ENCODE data around the gene SCRN2.
A peak's percentile ranks its signal among the peaks of the same experiment; 100 is the strongest.

The SCRN2 gene

DNA sequence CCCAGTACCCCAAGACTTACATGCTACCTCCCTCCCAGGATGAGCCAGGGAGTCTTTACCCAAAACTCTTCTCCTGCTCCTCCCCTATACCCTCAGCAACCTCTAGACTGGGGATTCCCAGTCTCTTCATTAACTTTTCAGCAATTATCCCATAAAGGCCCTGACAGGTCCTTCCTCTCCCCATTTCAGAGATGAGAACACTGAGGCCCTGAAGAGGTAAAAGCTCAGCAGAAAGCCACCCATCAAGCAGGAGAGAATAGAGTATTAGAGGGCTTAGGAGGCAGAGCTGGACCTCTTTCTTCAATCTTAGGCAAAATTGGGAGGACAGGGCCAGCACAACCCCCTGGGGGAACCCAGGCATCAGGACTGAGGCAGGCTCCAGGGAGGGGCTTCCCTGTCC, 15.8 kb upstream of the SCRN2 start:
- Histone ChIP-seq H3K4ac (ENCODE audit: low read depth, low read length) (no peak overlapping the region), H2BK120ac (ENCODE audit: low read depth, low read length) (no peak overlapping the region), H2AK5ac (ENCODE audit: low read length) (peak overlapping the region; percentile 27), H3K23ac (ENCODE audit: low read length) (no peak overlapping the region), H3K9ac (ENCODE audit: low read length) (no peak overlapping the region), H3K4me1 (ENCODE audit: control insufficient read depth, low read depth, low read length) (peaks cover 32% of the 10 kb centered on the region), H3K4me3 (ENCODE audit: low read length) (no peak overlapping the region), H4K5ac (ENCODE audit: low read length) (no peak overlapping the region), H3K56ac (ENCODE audit: low read length) (peak overlapping the region; percentile 58), H3K4me2 (ENCODE audit: low read length) (no peak overlapping the region), H3K27ac (ENCODE audit: low read depth, low read length) (no peak overlapping the region), H3K79me1 (ENCODE audit: low read length) (no peaks in the 10 kb centered on the region), H3K36me3 (ENCODE audit: control insufficient read depth, insufficient read depth, low read length) (no peaks in the 10 kb centered on the region), H2BK15ac (replicated peaks; ENCODE audit: low read depth) (no peak overlapping the region), H3K27me3 (ENCODE audit: insufficient read depth, low read length, poor library complexity) (peaks cover 16% of the 10 kb centered on the region), H4K8ac (ENCODE audit: low read depth, low read length) (no peak overlapping the region), H3K79me2 (ENCODE audit: control insufficient read depth, insufficient read depth, low read length) (no peaks in the 10 kb centered on the region), H2BK5ac (ENCODE audit: low read length) (no peak overlapping the region), H3K18ac (ENCODE audit: low read length) (peak overlapping the region; percentile 20)
- no peak for DNase-seq

DNA sequence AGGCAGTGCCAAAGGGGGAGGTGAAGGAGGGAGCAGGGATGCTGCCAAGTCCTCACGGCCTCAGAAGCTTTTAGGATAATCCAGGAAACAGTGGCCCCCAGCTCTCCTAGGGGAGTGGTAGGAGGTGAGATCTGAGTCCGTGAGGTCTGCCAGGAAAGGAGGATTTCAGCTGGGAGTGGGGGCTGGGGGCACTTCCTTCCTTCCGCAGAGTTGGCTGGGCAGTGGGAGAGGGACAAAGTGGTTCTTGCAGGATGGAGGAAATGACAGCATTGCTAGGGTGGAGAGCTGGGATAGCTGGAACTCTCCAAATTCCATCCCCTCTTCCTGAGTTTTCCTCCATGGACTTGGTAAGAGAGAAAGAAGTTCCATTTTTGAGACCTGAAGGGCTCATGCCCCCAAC, 14.7 kb upstream of the SCRN2 start:
- peaks cover 16% of the 10 kb centered on the region for H3K27me3 ChIP-seq (ENCODE audit: insufficient read depth, low read length, poor library complexity)
- no peak overlapping the region for H3K27ac ChIP-seq (ENCODE audit: low read depth, low read length)
- H2AK5ac ChIP-seq (ENCODE audit: low read length), result no peak overlapping the region
- DNase-seq, result peak; percentile 67
- peak overlapping the region; percentile 49 for H3K56ac ChIP-seq (ENCODE audit: low read length)
- no peak overlapping the region for H4K8ac ChIP-seq (ENCODE audit: low read depth, low read length)
- H2BK15ac ChIP-seq (replicated peaks; ENCODE audit: low read depth), result no peak overlapping the region
- H3K9ac ChIP-seq (ENCODE audit: low read length), result no peak overlapping the region
- no peak overlapping the region for H3K4me3 ChIP-seq (ENCODE audit: low read length)
- H3K18ac ChIP-seq (ENCODE audit: low read length), result peak overlapping the region; percentile 28
- H4K5ac ChIP-seq (ENCODE audit: low read length), result no peak overlapping the region
- H3K79me1 ChIP-seq (ENCODE audit: low read length), result no peaks in the 10 kb centered on the region
- H3K23ac ChIP-seq (ENCODE audit: low read length), result no peak overlapping the region
- H3K36me3 ChIP-seq (ENCODE audit: control insufficient read depth, insufficient read depth, low read length), result no peaks in the 10 kb centered on the region
- H2BK5ac ChIP-seq (ENCODE audit: low read length), result no peak overlapping the region
- no CpG with 5 or more reads among the region's 3 CpGs for WGBS (ENCODE audit: extremely low coverage, insufficient coverage, low lambda C conversion rate)
- H2BK120ac ChIP-seq (ENCODE audit: low read depth, low read length), result no peak overlapping the region
- no peak overlapping the region for H3K4me2 ChIP-seq (ENCODE audit: low read length)
- no peaks in the 10 kb centered on the region for H3K79me2 ChIP-seq (ENCODE audit: control insufficient read depth, insufficient read depth, low read length)
- no peak overlapping the region for H3K4ac ChIP-seq (ENCODE audit: low read depth, low read length)
- peaks cover 32% of the 10 kb centered on the region for H3K4me1 ChIP-seq (ENCODE audit: control insufficient read depth, low read depth, low read length)

DNA sequence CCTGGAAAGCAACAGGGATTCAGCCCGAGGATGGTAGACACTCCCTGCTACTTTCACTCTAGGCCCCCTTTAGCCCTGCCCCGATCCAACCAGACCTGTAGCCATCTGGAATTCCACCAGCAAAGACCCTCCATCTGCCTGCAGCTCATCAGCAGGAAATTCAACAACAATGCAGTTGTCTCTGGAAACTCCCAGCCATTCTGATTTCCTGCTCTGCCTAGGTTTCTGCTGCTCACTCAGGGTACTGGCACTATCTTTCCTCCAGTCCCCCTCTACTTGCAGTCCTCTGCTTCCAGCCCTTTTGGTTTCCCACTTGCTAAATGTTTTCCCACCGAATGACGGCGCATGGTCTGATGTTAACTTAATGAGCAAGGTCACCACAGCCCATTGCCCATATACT, 12.5 kb upstream of the SCRN2 start:
- H3K4me2 ChIP-seq (ENCODE audit: low read length), result no peak overlapping the region
- H3K27me3 ChIP-seq (ENCODE audit: insufficient read depth, low read length, poor library complexity), result peaks cover 16% of the 10 kb centered on the region
- no peak overlapping the region for H2BK120ac ChIP-seq (ENCODE audit: low read depth, low read length)
- H3K79me2 ChIP-seq (ENCODE audit: control insufficient read depth, insufficient read depth, low read length), result peaks cover 9% of the 10 kb centered on the region
- H3K4me3 ChIP-seq (ENCODE audit: low read length), result no peak overlapping the region
- H3K27ac ChIP-seq (ENCODE audit: low read depth, low read length), result no peak overlapping the region
- H3K36me3 ChIP-seq (ENCODE audit: control insufficient read depth, insufficient read depth, low read length), result no peaks in the 10 kb centered on the region
- H2AK5ac ChIP-seq (ENCODE audit: low read length), result no peak overlapping the region
- H3K18ac ChIP-seq (ENCODE audit: low read length), result no peak overlapping the region
- peaks cover 30% of the 10 kb centered on the region for H3K4me1 ChIP-seq (ENCODE audit: control insufficient read depth, low read depth, low read length)
- H3K4ac ChIP-seq (ENCODE audit: low read depth, low read length), result no peak overlapping the region
- H3K9ac ChIP-seq (ENCODE audit: low read length), result peak overlapping the region; percentile 2
- H2BK5ac ChIP-seq (ENCODE audit: low read length), result no peak overlapping the region
- H4K5ac ChIP-seq (ENCODE audit: low read length), result no peak overlapping the region
- no CpG with 5 or more reads among the region's 5 CpGs for WGBS (ENCODE audit: extremely low coverage, insufficient coverage, low lambda C conversion rate)
- no peak overlapping the region for H3K23ac ChIP-seq (ENCODE audit: low read length)
- H3K79me1 ChIP-seq (ENCODE audit: low read length), result peaks cover 2% of the 10 kb centered on the region
- no peak overlapping the region for H2BK15ac ChIP-seq (replicated peaks; ENCODE audit: low read depth)
- no peak overlapping the region for H4K8ac ChIP-seq (ENCODE audit: low read depth, low read length)
- no peak for DNase-seq
- peak overlapping the region; percentile 49 for H3K56ac ChIP-seq (ENCODE audit: low read length)

DNA sequence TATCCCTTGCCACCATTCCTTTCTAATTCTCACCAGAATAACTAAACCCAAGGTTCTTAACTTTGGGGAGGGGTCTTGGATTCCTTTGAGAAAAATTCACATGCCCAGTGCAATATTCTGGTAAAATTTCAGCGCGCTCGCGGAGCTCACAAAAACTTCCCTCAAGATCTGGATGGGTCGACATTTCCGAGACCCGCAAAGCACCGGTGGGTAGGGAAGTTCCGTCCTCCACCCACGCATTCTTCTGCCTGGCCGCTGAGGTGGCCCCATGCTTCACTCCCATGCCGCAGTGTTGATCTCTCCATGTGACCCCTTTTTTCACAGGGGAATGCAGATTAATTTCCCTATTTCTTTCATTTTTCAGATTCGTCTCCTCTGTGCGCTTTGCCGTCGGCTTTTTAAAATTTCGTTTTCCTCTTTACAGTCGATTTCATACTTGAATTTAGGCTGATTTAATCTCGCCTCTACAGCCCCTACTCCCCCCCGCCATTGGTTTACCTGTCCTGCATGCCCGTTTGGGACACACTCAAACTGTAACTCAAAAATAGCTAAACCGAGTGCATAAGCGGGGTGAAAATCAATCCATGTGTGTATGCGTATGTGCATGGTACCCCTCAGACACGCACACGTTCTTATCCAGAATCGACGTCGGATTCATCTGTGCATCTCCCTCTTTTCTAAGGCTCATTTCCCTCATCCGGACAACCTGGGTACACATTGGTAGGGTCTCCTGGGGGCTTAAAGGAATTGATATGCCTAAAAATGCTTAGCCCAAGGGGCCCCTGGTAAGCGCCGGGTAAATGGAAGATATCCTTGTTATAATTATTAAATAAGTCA, 11.3 kb upstream of the SCRN2 start:
- Histone ChIP-seq H3K79me2 (ENCODE audit: control insufficient read depth, insufficient read depth, low read length) (peaks cover 11% of the 10 kb centered on the region), H3K23ac (ENCODE audit: low read length) (no peak overlapping the region), H3K4me2 (ENCODE audit: low read length) (peak overlapping the region; percentile 66), H3K4me1 (ENCODE audit: control insufficient read depth, low read depth, low read length) (peaks cover 26% of the 10 kb centered on the region), H3K18ac (ENCODE audit: low read length) (peak overlapping the region; percentile 18), H2BK120ac (ENCODE audit: low read depth, low read length) (no peak overlapping the region), H2BK15ac (replicated peaks; ENCODE audit: low read depth) (no peak overlapping the region), H3K27ac (ENCODE audit: low read depth, low read length) (no peak overlapping the region), H2AK5ac (ENCODE audit: low read length) (no peak overlapping the region), H3K36me3 (ENCODE audit: control insufficient read depth, insufficient read depth, low read length) (no peaks in the 10 kb centered on the region), H4K5ac (ENCODE audit: low read length) (no peak overlapping the region), H3K27me3 (ENCODE audit: insufficient read depth, low read length, poor library complexity) (peaks cover 16% of the 10 kb centered on the region), H3K4ac (ENCODE audit: low read depth, low read length) (no peak overlapping the region), H4K8ac (ENCODE audit: low read depth, low read length) (no peak overlapping the region), H3K4me3 (ENCODE audit: low read length) (peak overlapping the region; percentile 22), H3K9ac (ENCODE audit: low read length) (peak overlapping the region; percentile 65), H2BK5ac (ENCODE audit: low read length) (no peak overlapping the region), H3K79me1 (ENCODE audit: low read length) (peaks cover 3% of the 10 kb centered on the region), H3K56ac (ENCODE audit: low read length) (peak overlapping the region; percentile 80)
- no CpG with 5 or more reads among the region's 32 CpGs for WGBS (ENCODE audit: extremely low coverage, insufficient coverage, low lambda C conversion rate)
- DNase-seq, result no peak

DNA sequence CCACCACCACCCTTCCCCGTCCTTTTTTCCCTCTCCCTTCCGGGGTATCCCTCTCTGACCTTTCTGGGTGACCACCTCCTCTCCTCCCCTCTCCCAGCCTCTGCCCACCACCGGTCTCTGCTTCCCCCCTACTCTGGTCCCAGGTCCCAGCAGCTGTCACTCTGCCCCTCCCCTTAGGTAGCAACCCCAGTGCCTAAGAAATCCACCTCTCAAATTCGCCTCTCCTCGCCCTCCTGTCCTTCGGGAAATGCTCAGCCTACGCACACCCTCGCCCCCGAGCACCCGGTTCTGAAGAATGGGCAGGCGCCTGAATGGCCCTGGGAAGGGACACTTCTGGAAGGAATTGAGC, 10.7 kb upstream of the SCRN2 start:
- no peak overlapping the region for H4K8ac ChIP-seq (ENCODE audit: low read depth, low read length)
- peaks cover 16% of the 10 kb centered on the region for H3K27me3 ChIP-seq (ENCODE audit: insufficient read depth, low read length, poor library complexity)
- peaks cover 3% of the 10 kb centered on the region for H3K79me1 ChIP-seq (ENCODE audit: low read length)
- peak overlapping the region; percentile 7 for H3K23ac ChIP-seq (ENCODE audit: low read length)
- no peak overlapping the region for H3K27ac ChIP-seq (ENCODE audit: low read depth, low read length)
- H3K18ac ChIP-seq (ENCODE audit: low read length), result peak overlapping the region; percentile 18
- H3K9ac ChIP-seq (ENCODE audit: low read length), result peak overlapping the region; percentile 65
- no CpG with 5 or more reads among the region's 11 CpGs for WGBS (ENCODE audit: extremely low coverage, insufficient coverage, low lambda C conversion rate)
- no peak overlapping the region for H2AK5ac ChIP-seq (ENCODE audit: low read length)
- H3K79me2 ChIP-seq (ENCODE audit: control insufficient read depth, insufficient read depth, low read length), result peaks cover 11% of the 10 kb centered on the region
- H3K56ac ChIP-seq (ENCODE audit: low read length), result peak overlapping the region; percentile 80
- H3K4me3 ChIP-seq (ENCODE audit: low read length), result peak overlapping the region; percentile 22
- H3K36me3 ChIP-seq (ENCODE audit: control insufficient read depth, insufficient read depth, low read length), result no peaks in the 10 kb centered on the region
- H2BK5ac ChIP-seq (ENCODE audit: low read length), result no peak overlapping the region
- no peak overlapping the region for H2BK15ac ChIP-seq (replicated peaks; ENCODE audit: low read depth)
- peak; percentile 75 for DNase-seq
- H3K4me1 ChIP-seq (ENCODE audit: control insufficient read depth, low read depth, low read length), result peaks cover 26% of the 10 kb centered on the region
- no peak overlapping the region for H3K4ac ChIP-seq (ENCODE audit: low read depth, low read length)
- peak overlapping the region; percentile 66 for H3K4me2 ChIP-seq (ENCODE audit: low read length)
- no peak overlapping the region for H2BK120ac ChIP-seq (ENCODE audit: low read depth, low read length)
- no peak overlapping the region for H4K5ac ChIP-seq (ENCODE audit: low read length)
